Activated CD4-positive, alpha-beta memory T cell treated with anti-CD3 and anti-CD28 coated beads for 36 hours (primary cell): ENCODE results near the gene NSG2. TPM values are rescaled to one million over a fixed set of nuclear protein-coding genes. Genes with fewer than 3 reads are reported as not detected.

Source experiments
- CTCF ChIA-PET: fragments of 350-600 bp; sonication (Branson Sonifier 250); formaldehyde crosslinking; loops from one replicate; lab custom pipeline; 2021; ENCODE audit warnings: antibody characterized with exemption, inconsistent platforms; lab: Charles Lee
- POLR2A ChIA-PET: fragments of 350-600 bp; sonication (Branson Sonifier 250); formaldehyde crosslinking; loops from one replicate; lab custom pipeline; 2021; ENCODE audit warnings: antibody characterized with exemption; lab: Charles Lee
- DNase-seq: peaks from one replicate; pipeline ENCODE4 v3.0.0-alpha.2; 2020
- H3K27ac Mint-ChIP-seq: one replicate; pipeline ENCODE4 v1.8.0; 2021; ENCODE audit warnings: mixed read lengths
- H3K27me3 Mint-ChIP-seq: one replicate; pipeline ENCODE4 v1.8.0; 2021; ENCODE audit warnings: mixed read lengths
- H3K36me3 Mint-ChIP-seq: one replicate; pipeline ENCODE4 v1.8.0; 2021; ENCODE audit warnings: mixed read lengths
- H3K4me1 Mint-ChIP-seq: one replicate; pipeline ENCODE4 v1.8.0; 2021; ENCODE audit warnings: low read depth, mixed read lengths
- H3K4me3 Mint-ChIP-seq: one replicate; pipeline ENCODE4 v1.8.0; 2021; ENCODE audit warnings: mild to moderate bottlenecking, mixed read lengths
- H3K9me3 Mint-ChIP-seq: one replicate; pipeline ENCODE4 v1.8.0; 2021; ENCODE audit warnings: mixed read lengths
- intact Hi-C: fragments of 100-400 bp; cut with micrococcal nuclease; formaldehyde crosslinking; loops from one replicate; pipeline ENCODE4 v1.15.1; 2023
- total RNA-seq, 2 experiments: library from RNA; stranded (reverse); gene quantifications; one replicate each; pipeline ENCODE4 v1.2.3, GENCODE V29; 2021

The NSG2 gene
- total RNA-seq, 2 experiments from 2014 or later = not detected

DNA sequence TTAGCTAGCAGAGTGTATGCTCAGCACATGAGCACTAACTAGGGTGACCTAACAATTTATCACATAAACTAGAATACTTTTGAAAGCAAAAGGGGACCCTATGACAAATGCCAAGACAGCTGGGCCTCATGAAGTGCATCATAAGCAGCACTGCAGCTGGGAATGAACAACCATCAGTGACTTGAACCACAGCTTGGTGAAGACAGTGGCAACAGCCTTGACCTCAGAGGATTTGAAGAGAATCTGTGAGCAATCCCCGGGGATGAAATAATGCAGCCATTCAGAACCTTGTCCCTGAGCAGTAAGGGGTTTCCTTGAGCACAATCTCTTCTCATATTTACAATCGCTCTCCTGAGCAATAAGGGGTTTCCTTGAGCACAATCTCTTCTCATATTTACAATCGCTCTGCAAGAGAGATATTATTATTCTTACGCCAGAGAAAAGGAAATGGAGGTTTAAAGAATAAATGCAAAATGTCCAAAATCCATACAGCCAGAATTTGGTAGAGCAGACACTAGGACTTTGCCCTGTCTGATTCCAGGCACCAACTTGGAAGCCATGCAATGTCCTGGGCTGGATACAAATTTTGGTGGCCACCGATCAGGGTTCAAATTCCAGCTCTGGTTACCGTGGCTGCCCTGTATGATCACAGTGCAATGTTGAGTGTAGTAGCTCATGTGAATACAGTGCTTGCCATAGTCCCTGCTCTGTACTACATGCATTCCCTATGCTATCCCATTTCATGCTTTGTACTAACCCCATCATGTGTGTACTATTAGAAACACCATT is 846 bp upstream of the NSG2 start:
- H3K4me1 Mint-ChIP-seq = no peaks in the 10 kb centered on the region
- no peaks in the 10 kb centered on the region for H3K9me3 Mint-ChIP-seq
- CTCF ChIA-PET = interaction anchor here (1.5 kb wide), 1 partner anchor 267 kb away, joined by 8 read pairs; no protein-coding TSS in a partner anchor
- peaks cover 24% of the 10 kb centered on the region for H3K27me3 Mint-ChIP-seq
- POLR2A ChIA-PET = no interaction called here
- no peak overlapping the region for H3K4me3 Mint-ChIP-seq
- no peak overlapping the region for H3K27ac Mint-ChIP-seq
- DNase-seq = no peak
- no peaks in the 10 kb centered on the region for H3K36me3 Mint-ChIP-seq
- intact Hi-C loops = no loop called here

DNA sequence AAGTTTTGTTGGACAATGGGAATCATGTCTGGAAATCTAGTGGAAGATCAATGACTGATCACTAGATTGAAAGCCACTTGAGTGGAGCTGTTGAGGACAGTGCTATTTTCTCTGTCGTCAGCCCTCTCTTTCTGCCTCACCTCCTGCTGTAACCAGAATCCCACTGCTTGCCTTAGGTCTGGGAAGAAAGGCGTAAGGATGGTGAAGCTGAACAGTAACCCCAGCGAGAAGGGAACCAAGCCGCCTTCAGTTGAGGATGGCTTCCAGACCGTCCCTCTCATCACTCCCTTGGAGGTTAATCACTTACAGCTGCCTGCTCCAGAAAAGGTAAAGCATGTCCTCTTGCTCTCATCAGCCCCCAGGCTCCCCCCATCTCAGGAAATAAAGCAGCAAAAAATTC is 1.1 kb downstream of the NSG2 start:
- ChIA-PET CTCF (interaction anchor here (1.5 kb wide), 1 partner anchor 265 kb away, joined by 8 read pairs; no protein-coding TSS in a partner anchor), POLR2A (no interaction called here)
- intact Hi-C loops = no loop called here
- Mint-ChIP-seq H3K4me1 (no peaks in the 10 kb centered on the region), H3K27ac (no peak overlapping the region), H3K4me3 (no peak overlapping the region), H3K27me3 (peaks cover 22% of the 10 kb centered on the region), H3K36me3 (no peaks in the 10 kb centered on the region), H3K9me3 (no peaks in the 10 kb centered on the region)
- DNase-seq = no peak

DNA sequence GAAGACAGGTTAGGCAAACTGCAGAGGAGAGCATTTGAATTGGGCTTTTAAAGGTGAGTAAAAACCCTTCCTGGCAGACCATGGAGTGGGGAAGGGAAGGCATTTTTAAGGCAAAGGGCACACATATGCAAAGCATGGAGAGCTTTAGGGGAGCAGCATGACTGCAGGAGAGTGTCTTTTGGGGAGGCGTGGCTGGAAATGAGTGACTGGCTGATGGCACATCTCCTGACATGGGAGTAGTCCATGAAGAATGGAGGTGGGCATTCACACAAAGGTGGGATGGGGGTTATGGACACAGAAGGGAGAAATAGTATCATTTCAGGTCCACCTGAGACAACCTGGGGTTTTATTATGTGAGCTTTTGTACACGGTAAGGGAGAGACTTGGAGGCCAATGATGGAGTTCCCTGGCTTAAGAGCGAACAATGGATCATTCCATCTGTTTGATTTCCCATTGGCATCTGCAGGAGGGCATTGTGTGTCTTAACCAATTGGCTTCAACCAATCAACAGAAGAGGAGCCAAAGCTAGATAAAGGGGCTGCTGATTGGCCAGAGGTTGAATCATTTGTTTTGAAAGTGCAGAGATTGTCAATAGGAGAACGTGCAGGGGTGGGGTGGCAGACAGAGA is 2.1 kb downstream of the NSG2 start:
- ChIA-PET CTCF (no interaction called here), POLR2A (no interaction called here)
- Mint-ChIP-seq H3K9me3 (no peaks in the 10 kb centered on the region), H3K4me3 (no peak overlapping the region), H3K27me3 (peaks cover 20% of the 10 kb centered on the region), H3K27ac (no peak overlapping the region), H3K4me1 (no peaks in the 10 kb centered on the region), H3K36me3 (no peaks in the 10 kb centered on the region)
- DNase-seq = no peak
- intact Hi-C loops = no loop called here

DNA sequence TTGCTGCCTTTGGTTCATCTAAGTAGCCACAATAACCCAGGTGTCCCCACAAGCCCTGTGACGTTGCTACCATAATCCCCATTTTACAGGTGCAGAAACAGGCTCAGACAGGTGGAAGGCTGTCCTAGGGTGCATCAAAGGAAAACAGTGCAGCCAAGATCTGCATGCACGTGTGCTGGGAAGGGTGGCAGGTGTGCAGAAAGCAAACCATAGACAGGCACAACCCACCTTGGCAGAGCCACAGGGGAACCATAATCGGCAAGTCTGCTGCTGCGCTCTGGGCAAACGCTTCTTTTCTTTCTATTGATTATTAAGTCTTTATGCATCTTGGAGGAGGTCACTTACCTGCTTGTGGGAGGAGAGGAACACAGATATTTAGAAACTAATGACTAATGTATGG is 7.1 kb downstream of the NSG2 start:
- POLR2A ChIA-PET = no interaction called here
- Mint-ChIP-seq H3K27me3 (peaks cover 3% of the 10 kb centered on the region), H3K36me3 (no peaks in the 10 kb centered on the region), H3K4me1 (no peaks in the 10 kb centered on the region), H3K4me3 (no peak overlapping the region), H3K27ac (no peak overlapping the region), H3K9me3 (no peaks in the 10 kb centered on the region)
- CTCF ChIA-PET = no interaction called here
- intact Hi-C loops = no loop called here
- DNase-seq = no peak

DNA sequence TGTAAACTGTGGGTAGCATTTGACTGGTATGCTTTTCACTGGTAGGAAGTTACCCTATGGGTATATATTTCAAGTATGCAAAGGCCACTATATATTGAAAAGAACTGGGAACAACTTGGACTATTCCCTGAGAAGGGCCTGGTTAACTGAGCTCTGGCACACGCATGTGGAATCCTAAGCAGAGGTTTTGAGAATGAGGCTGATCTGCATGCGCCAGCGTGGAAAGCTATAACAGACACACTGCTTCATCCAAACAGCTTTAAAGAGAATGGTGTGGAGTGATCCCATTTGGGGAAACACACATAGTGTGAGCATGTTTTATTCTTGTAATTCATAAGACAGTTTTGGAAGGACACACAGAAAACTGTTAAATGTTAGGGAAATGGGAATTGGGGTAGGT is 8.4 kb downstream of the NSG2 start:
- DNase-seq = no peak
- no peak overlapping the region for H3K4me3 Mint-ChIP-seq
- POLR2A ChIA-PET = no interaction called here
- peaks cover 8% of the 10 kb centered on the region for H3K27me3 Mint-ChIP-seq
- CTCF ChIA-PET = no interaction called here
- H3K27ac Mint-ChIP-seq = no peak overlapping the region
- no peaks in the 10 kb centered on the region for H3K4me1 Mint-ChIP-seq
- intact Hi-C loops = no loop called here
- no peaks in the 10 kb centered on the region for H3K9me3 Mint-ChIP-seq
- no peaks in the 10 kb centered on the region for H3K36me3 Mint-ChIP-seq

DNA sequence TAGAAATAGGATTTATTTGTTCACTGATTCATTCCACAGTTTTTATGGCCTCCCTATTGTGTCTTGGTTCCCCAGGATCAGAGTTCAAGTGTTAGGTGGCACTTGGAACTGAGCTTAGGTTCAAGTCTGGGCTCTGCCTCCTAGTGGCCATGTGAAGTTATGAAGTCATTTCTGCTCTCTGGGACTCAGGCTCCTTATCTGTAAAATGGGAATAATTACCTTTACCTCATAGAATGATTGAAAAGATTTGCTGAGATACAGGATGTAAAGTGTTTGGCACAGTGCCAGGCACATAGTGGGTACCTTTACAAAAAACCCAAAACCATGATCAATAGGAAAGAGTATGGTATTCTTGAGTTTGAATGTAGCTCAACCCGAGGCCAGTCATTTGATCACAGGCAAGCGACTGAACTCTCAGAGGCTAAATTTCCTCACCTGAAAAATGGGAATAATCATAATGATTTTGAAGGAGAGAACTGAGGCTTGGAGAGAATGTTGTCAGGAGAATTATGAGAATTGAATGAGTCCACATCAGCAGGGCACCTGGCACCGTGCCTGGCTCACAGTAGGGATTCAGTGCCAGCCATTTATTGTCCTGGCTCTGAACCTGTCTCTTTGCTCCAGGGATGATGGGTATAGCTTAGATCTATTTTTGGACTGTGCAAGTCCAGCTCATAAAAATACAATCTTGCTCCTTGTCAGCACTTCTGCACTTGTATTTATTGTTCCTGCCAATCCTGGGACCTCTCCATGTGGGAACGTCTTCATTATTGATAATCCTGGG is 10.8 kb downstream of the NSG2 start:
- intact Hi-C loops = no loop called here
- Mint-ChIP-seq H3K27ac (no peak overlapping the region), H3K27me3 (peaks cover 8% of the 10 kb centered on the region), H3K9me3 (peaks cover under 1% of the 10 kb centered on the region), H3K36me3 (no peaks in the 10 kb centered on the region), H3K4me1 (no peaks in the 10 kb centered on the region), H3K4me3 (no peak overlapping the region)
- CTCF ChIA-PET = no interaction called here
- no peak for DNase-seq
- POLR2A ChIA-PET = interaction anchor here (0.6 kb wide), 1 partner anchor 29 kb away, joined by 3 read pairs; no protein-coding TSS in a partner anchor

DNA sequence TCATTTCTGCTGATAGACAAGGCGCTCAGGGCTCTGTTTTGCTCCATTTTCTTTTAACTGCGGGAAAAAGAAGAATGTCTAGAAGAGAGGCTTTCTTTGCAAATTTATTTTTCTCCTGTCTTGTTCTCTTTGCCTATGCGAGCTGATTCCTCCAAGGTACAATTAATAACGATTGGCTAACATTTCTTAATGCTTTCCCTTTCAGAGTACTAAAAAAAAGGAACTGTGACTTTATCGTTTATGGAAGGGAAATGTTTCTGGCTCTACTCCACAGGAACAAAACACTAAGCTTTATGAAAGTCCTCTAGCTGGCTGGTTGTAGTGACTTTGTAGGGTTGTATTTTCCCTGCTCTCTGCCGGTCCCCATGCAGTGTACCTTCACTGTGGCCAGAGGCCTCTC is 11.7 kb downstream of the NSG2 start:
- Mint-ChIP-seq H3K4me3 (no peak overlapping the region), H3K36me3 (no peaks in the 10 kb centered on the region), H3K27ac (no peak overlapping the region), H3K4me1 (no peaks in the 10 kb centered on the region), H3K9me3 (peaks cover 2% of the 10 kb centered on the region), H3K27me3 (peaks cover 10% of the 10 kb centered on the region)
- POLR2A ChIA-PET = no interaction called here
- intact Hi-C loops = no loop called here
- DNase-seq = no peak
- CTCF ChIA-PET = no interaction called here

DNA sequence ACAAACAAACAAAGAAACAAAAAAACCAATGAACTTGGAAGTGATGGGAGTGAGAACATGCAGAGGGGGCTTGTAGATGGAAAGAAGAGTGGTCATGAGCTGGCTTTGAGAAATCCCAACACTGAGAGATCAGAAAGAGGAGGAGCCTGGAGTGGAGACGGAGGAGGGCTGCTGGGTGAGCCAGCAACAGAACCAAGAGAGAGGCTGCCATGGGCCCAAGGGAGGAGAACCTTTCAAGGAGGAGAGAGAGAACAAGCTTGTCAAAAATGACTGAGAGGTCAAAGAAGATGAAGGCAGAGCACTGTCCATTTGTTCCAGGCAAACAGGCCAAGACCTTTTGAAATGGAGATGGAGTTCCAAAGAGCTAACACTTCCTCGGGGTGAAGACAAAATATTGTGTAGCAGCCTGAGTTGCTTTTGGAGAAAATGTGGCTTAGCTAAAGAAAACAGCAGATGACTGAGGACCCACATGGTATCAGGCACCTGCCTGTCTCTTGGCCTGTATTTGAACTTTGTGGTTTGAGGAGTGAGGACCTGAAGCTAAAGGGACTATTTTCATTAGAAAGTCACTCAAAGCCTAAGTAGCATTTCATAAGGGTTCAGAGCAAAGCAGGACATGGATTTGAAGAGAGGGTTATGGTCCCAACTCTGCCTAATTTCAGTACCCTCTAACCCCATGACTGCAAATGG is 13.1 kb downstream of the NSG2 start:
- H3K27me3 Mint-ChIP-seq = peaks cover 14% of the 10 kb centered on the region
- no peak overlapping the region for H3K4me3 Mint-ChIP-seq
- H3K36me3 Mint-ChIP-seq = no peaks in the 10 kb centered on the region
- no peak overlapping the region for H3K27ac Mint-ChIP-seq
- no peaks in the 10 kb centered on the region for H3K4me1 Mint-ChIP-seq
- H3K9me3 Mint-ChIP-seq = peaks cover 2% of the 10 kb centered on the region
- intact Hi-C loops = no loop called here
- CTCF ChIA-PET = no interaction called here
- POLR2A ChIA-PET = no interaction called here
- DNase-seq = no peak

DNA sequence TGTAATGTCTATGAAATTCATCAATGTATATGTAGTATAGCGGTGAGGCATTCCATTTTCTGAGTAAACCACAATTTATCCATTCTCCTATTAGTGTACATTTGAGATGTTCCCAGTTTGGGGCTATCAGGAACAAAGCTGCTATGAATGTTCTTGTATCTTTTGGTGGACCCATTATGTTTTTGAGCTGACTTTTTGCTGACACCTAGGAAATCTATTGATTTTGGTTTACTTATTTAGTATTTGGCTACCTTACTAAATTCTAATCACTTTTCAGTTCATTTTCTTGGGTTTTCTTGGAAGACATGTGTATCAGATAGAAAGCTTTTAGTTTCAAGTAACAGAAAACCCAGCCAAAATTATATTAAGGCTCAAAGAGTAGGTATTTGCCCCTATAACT is 13.7 kb downstream of the NSG2 start:
- peaks cover 2% of the 10 kb centered on the region for H3K9me3 Mint-ChIP-seq
- no peak overlapping the region for H3K27ac Mint-ChIP-seq

DNA sequence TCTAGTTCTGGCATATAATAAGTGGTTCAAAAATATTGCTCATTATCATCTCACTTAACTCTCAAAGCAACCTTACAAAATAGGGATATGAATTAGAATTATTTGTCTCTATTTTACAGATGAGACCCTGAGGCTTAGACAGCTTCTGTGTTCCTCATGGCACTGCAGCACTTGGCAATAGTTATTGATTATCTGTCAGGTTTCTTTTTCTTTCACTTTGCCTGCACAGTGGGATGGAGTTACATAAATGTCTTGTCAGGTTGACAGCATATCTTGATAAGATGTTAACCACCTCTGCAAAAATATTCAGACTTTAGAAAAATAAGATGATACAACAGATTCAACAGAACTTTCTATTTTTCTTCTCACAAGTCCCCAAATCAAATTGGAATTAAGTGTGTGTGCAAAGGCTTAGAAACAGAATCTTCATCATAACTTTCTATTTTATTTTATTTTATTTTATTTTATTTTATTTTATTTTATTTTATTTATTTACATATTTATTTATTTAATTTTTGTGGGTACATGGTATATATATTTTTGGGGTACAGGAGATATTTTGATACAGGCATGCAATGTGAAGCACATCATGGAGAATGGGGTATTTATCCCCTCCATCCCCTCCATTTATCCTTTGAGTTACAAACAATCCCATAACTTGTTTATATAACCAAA is 17.7 kb downstream of the NSG2 start:
- DNase-seq = no peak
- no peak overlapping the region for H3K27ac Mint-ChIP-seq
- CTCF ChIA-PET = no interaction called here
- H3K9me3 Mint-ChIP-seq = peaks cover 2% of the 10 kb centered on the region
- H3K4me1 Mint-ChIP-seq = no peaks in the 10 kb centered on the region
- POLR2A ChIA-PET = no interaction called here
- no peak overlapping the region for H3K4me3 Mint-ChIP-seq
- intact Hi-C loops = no loop called here
- no peaks in the 10 kb centered on the region for H3K36me3 Mint-ChIP-seq
- peaks cover 19% of the 10 kb centered on the region for H3K27me3 Mint-ChIP-seq

More for the DNA sequence above, 13.7 kb downstream of the NSG2 start:
- peaks cover 17% of the 10 kb centered on the region for H3K27me3 Mint-ChIP-seq
- POLR2A ChIA-PET = no interaction called here
- intact Hi-C loops = no loop called here
- no peak overlapping the region for H3K4me3 Mint-ChIP-seq
- DNase-seq = no peak
- no peaks in the 10 kb centered on the region for H3K36me3 Mint-ChIP-seq
- no peaks in the 10 kb centered on the region for H3K4me1 Mint-ChIP-seq
- CTCF ChIA-PET = no interaction called here

DNA sequence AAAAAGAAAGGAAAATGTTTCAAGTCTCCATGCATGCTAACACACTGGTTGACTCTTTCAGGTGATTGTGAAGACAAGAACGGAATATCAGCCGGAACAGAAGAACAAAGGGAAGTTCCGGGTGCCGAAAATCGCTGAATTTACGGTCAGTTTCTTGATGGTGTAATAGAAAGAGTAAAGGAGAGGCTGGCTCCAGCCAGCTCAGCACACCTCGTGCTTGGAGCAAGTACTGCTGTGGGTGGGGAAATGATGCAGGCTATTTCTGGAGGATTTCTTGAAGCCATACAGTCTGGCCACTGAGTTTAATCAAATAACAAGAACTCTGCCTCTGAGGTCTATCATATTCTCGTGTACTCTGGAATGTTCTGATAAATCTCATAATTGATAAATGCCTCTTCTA is 18.7 kb downstream of the NSG2 start:
- Mint-ChIP-seq H3K4me1 (no peaks in the 10 kb centered on the region), H3K9me3 (peaks cover 2% of the 10 kb centered on the region), H3K36me3 (no peaks in the 10 kb centered on the region), H3K27me3 (peaks cover 19% of the 10 kb centered on the region), H3K27ac (no peak overlapping the region), H3K4me3 (no peak overlapping the region)
- no peak for DNase-seq
- POLR2A ChIA-PET = no interaction called here
- CTCF ChIA-PET = no interaction called here
- intact Hi-C loops = no loop called here
